DMS153 (cell line): Measurements from ENCODE around the gene EIF4E2.

Experiments
- DNase-seq: peaks from one replicate; lab custom pipeline; 2025; lab: John Stamatoyannopoulos, UW

Gene EIF4E2

DNA sequence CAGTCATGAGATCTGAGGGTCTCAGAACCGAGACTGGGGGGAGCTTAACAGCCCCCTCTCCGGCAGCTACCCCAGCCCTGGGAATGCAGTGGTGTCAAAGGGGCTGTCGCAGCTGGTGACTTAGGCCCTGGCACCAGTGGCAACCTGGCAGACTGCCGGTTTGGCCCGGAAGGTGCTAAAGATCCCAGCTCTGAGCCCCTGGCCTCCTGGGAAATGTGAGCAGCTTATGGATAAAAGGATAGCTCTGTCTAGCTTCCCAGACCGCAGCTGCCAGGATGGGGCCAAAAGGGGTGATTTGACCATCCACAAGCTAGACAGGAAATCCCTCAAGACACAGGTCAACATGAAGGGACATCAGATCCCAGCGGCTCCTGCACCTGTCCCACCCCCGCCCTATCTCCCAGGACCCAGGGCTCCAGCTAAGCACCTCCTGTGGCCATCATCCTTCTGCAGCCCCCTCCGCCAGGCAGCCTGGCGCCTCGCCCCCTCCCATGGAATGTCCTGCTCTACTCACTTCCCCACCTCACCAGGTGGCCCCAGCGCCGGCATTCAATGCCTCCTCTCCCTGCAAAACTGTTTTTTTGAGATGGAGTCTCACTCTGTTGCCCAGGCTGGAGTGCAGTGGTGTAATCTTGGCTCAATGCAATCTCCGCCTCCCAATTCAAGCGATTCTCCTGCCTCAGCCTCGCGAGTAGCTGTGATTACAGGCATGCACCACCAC is 49.7 kb downstream of the EIF4E2 start:
- DNase-seq: no peak

DNA sequence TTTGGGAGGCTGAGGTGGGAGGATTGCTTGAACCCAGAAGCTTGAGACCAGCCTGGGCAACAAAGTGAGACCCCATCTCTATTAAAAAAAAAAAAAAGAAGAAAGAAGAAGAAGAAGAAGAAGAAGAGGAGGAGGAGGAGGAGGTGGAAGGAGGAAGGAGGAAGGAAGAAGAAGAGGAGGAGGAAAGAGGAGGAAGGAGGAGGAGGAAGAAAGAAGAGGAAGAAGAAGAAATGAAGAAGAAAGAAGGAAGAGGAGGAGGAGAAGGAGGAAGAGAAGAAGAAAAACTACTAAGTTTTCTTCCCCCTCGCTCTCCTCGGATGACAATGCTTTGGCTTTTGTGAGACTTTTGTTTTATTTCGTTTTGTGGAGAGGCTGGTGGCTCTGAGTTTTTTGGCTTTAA is 52.8 kb downstream of the EIF4E2 start:
- no peak for DNase-seq

DNA sequence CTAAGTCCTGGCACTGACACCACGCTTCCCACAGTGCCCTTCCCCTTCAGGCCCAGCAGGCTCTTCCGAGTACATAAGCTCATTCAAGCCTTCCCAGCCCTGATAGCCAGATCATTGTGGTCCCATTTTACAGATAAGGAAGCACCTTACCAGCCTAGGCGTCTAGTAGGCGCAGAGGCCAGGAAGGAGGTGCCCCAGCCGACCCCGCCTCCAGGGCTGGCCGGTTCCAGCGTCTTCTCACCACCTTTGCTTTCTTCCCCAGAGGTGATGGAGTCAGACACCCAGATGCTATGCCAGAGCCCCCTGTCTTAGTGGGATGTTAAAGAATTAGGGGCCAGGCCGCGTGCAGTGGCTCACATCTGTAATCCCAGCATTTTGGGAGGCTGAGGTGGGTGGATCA is 54.0 kb downstream of the EIF4E2 start:
- DNase-seq: no peak

DNA sequence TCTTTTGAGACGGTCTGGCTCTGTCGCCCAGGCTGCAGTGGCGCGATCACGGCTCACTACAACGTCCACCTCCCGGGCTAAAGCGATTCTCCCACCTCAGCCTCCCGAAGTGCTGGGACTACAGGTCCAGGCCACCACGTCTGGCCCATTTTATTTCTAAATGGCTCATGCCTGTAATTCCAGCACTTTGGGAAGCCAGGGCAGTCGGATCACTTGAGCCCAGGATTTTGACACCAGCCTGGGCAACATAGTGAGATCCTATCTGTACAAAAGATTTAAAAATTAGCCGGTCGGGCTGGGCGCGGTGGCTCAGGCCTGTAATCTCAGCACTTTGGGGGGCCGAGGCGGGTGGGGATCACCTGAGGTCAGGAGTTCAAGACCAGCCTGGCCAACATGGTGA is 56.5 kb downstream of the EIF4E2 start:
- no peak for DNase-seq

DNA sequence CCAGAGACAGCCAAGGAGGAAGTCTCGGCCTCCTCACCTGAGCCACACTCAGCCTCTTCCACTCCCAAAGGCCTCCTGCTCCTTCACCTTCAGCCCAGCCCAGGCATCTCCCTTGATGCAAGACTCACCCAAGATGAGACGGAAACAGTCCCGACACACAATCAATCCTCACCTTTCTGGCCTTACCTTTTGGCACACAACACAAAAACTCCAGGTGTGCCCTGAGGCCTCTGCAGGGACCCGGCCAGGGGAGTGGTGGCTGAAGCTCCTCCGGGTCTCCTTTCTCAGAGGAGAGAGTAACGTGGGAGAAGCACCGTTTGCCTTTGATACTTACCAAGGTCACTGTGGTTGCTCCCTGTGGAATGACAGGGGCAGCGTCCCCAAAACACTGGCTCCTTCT is 59.1 kb downstream of the EIF4E2 start:
- DNase-seq: no peak

DNA sequence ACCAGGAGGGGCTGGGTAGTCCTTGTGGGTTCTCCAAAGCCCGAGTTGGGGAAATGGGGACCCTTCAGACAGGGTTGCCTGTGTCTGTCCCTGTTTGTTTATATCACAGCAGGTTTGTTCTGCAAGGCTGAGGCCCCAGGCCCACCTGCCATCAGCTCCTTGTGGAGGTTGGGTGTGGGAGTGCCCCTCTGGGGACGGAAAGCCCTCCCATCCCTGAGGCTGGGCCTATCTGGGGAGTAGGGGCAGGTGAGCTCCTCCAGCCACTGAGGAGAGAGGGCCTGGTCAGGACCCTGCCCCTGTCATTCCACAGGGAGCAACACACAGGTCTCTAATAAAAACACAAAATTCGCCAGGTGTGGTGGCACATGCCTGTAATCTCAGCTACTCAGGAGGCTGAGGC is 59.6 kb downstream of the EIF4E2 start:
- no peak for DNase-seq

DNA sequence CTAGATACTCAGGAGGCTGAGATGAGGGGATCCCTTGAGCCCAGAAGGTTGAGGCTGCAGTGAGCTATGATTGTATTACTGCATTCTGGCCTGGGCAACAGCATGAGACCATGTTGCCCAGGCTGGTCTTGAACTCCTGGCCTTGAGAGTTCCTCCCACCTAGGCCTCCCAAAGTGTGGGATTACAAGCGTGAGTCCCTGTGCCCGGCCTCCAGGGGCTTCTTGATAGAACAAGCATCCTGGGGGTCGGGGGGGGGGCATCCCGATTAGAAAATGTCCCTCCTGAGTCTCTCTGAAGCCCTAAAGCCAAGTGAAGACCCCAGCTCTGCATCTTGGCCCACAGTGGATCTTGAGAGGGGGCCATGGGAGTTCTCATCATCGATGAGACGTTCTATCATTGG is 60.6 kb downstream of the EIF4E2 start:
- no peak for DNase-seq

DNA sequence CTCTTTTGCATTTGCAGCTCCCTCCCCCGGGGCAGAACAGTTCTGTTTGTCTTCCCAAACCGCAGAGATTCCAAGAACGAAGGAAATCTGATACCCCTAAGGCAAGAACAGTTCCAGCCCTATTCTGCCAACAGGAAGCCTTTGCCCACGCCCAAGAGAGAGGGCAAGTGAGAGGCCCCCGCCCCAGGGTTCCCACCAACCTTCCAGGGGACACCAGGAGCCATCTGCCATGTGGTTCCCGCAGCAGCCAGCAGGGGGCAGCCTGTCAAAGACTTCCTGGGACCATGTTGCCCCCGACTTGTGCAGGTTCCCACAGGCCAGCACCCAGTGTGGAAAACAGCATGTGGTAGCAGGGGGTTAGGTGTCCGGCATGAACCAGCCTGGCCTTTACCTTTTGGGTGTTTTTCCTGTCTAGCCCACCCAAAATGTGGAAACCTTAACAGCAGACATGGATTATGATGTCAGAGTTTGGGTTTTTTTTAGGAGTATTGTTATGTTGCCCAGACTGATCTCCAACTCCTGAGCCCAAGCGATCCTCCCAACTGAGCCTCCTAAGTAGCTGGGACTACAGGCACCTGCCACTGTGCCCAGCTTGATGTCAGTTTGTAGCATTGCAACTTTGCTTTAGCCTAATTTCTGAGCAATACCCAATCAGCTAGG is 61.2 kb downstream of the EIF4E2 start:
- no peak for DNase-seq

DNA sequence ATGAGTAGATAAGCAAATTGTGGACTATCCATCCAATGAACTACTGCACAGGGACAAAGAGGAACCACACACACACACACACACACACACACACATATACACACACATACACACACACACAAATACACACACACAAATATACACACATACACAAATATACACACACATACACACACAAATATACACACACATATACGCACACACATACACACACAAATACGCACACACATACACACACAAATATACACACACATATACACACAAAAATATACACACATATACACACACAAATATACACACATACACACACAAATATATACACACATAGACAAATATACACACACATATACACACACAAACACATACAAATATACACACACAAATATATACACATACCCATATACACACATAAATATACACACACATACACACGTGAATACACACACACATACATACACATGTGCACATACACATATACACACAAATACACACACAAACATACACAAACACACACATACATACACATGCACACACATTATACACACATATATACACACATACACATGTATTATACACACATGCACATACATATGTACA is 63.1 kb downstream of the EIF4E2 start:
- DNase-seq: no peak

DNA sequence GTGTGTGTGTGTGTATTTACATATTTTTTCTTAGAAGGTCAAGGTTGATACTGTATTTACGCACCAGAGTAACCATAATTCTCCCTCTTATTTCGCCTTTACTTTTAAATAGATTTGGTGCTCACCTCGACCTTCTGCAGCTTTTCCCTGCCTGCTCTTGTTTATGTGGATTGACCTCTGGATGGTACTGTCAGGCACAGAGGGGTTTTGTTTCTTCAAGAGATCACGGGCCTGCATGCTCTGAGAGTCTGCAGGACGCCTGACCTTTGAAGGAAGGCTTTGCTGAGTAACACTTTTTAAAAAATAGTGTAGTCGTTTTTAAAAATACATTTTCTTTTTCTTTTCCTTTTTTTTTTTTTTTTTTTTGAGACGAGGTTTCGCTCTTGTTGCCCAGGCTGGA is 64.8 kb downstream of the EIF4E2 start:
- no peak for DNase-seq
